Placental epithelial cell (primary cell): ENCODE data around the gene OSMR. TPM values are rescaled to one million over a fixed set of nuclear protein-coding genes. Genes with fewer than 3 reads are reported as not detected.

Experiments
- total RNA-seq: library from RNA; depleted of rRNA; stranded (reverse); fragments of >200 nt; gene quantifications from 2 replicates; pipeline ENCODE4 v1.2.3, GENCODE V29; 2012

Gene OSMR
- total RNA-seq = 10.4 and 10.6 TPM in 2 replicates

GRCh38 chr5:38845526-38846378 is at the start of gene OSMR:
TSS of gene OSMR (plus strand) at chr5:38846012. CDS start at chr5:38869045, 23,033 bp downstream.

Other genes with a start within 250 kb of the OSMR start
- 24.0 and 24.3 TPM in 2 replicates for gene RICTOR, start 228.4 kb downstream of the OSMR start, total RNA-seq